ENCODE data around the gene BRCC3.
"Not testable (repeated sequence)": the region's sequence is repeated elsewhere in the genome, so short reads cannot be mapped to it uniquely, and the experiment has no call there.

The BRCC3 gene

DNA sequence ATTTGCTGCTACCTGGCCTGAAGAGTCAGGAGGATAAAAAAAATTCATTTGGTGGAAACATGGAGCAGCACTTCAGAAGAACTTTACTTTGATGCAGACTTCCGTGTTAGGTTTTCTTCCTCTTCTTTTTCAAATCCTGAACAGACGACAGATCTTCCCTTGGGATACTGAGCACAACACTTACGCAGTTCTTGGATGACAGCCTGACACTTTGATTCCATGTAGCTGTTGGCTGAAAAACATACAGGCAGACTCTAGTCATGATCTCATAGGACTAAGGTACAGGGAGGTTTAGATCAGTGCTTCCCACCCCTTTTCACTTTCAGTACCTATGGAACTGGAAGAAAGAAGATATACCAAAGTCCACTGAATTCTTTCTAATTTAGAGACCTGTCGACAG, 9.5 kb upstream of the BRCC3 start:
- DNase-seq, result no peak

DNA sequence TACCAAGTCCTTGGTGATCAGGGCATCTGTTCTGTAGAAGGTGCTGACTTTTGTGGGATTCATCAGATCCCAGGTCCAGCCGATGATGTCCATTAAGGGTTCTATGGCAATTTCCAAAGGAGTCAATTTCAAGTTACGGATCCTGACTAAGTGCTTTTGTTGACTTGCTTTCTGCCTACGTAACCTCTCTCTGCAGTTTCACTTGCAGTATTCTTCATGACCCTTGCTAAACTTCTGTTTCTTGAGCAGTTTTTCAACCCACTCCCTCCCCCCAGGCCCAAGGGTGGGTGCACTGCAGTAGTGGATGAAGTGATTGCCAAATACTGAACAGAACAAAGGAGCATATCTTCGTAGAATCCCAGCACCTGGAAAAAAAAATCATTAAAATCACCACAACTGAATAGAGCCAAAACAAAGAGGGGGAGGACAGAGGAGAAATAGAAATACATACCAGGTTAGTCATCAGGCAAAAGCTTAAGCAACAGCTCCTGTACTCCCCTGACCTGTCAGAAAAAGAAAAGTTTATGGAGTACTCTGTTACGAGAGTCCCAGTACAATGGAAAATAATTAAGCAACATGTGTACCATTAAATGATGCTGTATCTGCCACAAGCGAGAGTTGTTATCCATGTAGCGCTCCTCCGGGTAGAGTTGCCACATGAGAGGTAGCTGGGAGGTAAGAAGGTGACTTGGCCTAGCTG, 6.1 kb upstream of the BRCC3 start:
- no peak for DNase-seq

DNA sequence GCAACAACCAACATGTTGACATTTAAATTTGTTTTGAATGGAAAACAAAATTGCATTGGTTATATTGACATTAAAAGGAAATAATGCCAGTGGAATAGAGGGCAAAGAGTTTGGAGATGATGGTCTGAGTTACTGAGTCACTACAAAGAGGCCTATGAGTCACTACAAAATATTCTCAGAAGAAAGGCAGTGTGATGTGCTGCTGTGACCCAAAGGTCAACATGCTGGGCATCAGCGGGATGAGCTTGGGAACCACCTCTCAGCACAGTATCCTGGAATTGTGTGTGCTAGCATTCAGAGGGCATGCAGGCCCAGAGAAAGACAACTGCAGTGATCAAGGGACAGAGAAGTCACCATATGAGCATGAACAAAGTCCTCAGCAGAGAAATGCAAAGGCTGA, 3.1 kb upstream of the BRCC3 start:
- no peak for DNase-seq

DNA sequence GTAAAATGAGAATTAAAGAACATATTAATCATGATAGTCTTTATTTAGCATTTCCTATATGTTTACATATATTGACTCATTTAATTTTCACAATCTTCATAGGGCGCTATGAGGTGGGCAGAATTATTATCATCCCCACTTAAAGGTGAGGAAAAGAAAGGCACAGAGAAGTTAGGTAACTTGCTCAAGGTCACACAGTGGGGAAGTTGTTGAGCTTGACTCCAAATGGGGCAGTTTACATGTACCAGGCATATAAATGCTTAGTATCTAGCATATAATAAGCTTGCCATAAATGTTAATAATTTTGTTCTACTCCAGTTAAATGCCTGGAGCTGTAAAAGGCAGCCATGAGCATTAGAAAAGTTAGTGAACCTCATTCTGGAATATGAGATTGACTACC, 1.9 kb upstream of the BRCC3 start:
- DNase-seq, result no peak

DNA sequence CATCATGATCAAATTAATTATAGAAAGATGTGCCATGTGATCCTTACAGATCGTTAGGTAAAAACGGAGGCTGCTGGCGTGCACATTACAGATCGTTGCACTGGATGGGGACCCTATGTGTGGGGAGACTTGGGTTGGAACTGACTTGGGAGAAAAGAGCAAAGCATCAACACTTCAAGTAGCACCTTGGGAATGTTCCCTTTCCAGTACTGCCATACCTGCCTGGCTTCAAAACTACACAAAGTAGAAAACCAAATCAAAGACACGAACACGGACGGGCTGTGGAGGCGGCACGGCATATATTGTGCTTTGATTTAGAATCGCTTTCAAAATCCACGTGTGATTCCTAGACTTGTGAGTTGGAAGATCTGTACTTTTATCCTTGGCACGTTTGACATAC, 1.3 kb upstream of the BRCC3 start:
- no peak for DNase-seq

DNA sequence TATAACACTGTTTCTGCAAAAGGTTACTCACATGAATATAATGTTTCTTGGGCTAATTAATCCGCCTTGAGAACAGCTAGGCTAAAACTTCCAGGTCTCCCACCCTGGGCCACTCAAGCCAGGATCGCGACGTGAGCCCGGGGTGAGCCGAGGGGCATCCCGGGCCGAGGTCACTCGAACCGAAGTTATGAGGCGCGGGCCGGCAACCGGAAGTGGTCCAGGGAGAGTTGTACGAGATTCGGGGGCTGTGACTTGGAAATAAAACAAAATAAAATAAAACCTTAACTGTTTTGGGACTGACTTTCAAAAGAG, 689 bp upstream of the BRCC3 start:
- DNase-seq, result no peak

DNA sequence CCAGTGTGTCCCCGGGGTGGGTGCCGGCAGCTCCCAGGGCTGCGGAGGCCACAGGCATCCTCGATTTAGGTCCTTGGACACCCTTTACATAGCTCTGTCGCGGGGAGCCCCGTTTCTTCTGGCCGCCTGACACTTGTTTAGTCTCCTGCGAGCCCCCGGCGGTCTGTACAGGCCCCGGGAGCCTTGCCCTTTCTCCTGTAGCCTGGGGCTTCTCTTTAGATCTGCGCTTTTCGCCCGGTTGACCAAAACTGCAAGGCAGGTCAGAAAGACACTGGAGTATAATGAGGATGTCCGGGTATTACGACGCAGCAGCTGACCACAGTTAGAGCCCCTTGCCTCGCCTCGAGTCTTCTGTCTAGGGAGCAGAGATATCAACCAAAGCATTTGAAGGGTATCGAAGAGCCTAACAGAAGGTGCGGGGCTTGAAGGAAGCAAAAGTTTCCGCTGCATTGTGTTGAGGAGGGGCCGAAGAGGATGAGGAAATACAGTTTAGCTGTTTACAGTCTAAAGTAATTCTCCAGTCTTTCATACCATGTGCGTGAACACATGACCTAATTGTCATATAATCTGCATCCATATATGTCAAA, 479 bp downstream of the BRCC3 start:
- no peak for DNase-seq

DNA sequence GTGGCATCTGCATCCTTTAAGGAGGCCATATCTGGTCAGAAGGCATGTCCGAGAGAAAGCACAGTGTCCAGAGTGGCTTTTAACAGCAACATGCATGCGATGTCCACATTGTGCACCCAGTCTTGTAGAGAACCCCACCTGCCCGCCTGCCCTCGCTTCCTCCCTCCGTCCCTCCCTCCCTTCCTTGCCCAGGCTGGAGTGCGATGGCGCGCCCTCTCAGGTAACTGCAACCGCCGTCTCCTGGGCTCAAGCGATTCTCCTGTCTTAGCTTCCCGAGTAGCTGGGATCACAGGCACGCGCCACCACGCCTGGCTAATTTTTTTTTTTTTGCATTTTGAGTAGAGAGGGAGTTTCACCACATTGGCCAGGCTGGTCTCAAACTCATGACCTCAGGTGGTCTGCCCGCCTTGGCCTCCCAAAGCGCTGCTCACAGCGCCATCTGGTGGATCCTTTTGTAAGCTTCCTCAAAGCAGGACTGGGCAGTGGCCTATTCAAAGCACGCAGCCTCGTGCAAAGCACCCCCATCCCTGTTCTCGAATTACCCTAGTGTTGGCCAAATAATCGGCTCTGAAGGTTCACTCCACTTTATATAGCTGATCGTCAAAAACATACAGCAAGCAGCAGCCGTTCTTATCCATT, 15.0 kb downstream of the BRCC3 start:
- peak; percentile 29 to 50 for DNase-seq

DNA sequence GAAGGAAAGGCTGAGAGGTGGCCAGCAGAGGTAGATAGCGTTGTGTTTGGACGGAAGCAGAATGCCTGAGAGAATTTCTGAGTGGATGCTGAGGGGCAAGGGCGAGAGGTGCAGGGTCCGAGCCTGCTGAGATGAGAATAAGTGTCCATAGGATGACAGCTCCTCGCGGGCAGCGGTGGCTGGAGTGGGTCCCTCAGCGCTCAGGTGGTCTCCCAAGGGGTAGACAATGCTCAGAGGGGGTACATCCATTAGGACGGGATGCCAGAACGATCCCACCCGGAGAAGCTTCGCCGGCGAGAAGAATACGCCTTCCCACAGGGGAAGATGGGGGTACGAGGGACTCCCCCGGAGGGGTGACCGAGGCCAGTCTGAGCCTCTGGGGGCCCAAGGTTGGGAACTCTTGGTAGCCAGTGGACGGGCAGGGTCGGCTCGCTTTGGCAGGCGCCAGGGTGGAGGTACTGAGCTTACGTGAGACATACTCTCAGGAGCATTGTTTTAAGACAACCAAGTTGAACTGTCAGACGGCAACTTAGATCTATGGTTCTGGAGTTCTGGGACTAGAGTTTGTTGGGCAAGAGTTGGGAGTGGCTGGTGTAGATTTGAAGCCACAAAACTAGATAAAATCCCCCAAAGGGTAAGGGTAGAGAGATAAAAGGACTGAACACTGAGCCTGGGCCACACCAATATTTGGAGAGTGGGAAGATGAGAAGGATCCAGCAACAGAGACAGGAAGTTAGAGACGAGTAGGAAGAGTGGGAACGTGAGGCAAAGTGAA, 15.8 kb downstream of the BRCC3 start:
- no peak for DNase-seq

DNA sequence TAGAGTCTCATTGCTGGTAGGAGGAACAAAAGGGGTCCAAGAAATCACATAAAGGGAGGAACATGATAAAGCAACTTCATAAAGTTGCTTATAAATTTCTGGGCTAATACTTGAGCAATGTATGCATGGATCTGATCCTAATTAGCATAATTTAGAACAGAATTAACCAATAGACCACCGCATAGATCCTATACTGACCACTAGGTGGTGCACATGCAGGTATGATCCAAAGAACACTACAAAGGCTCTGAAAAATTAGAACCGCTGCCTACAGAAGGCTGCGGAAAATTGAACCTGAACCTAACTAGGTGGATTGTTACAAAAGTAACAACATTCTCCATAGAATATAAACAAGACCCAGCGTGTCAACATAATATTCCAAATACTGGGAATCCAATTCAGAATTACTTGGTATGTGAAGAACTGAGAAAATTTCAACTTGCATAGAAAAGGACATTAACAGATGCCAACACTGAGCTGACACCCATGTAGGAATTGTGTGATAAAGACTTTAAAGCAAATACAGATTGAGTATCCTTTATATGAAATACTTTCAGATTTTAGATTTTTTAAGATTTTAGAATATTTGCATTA, 23.3 kb downstream of the BRCC3 start:
- DNase-seq, result no peak

DNA sequence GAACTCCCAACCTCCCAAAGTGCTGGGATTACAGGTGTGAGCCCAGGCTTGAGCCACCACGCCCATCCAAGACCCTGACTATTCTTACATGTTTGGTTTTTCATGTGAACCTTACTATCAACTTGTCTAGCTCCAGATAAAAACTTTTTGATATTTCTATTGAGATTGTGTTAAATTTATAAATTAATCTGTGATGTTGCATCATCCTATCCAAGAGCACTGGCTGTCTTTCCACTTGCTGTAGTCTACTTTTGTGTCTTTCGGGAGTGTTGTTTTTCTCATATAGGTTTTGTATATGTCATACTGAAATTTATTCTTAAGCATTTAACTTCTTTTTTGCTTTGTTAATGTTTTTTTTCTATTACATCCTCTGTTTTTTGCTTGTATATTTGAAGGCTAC, 34.6 kb downstream of the BRCC3 start:
- DNase-seq, result no peak

DNA sequence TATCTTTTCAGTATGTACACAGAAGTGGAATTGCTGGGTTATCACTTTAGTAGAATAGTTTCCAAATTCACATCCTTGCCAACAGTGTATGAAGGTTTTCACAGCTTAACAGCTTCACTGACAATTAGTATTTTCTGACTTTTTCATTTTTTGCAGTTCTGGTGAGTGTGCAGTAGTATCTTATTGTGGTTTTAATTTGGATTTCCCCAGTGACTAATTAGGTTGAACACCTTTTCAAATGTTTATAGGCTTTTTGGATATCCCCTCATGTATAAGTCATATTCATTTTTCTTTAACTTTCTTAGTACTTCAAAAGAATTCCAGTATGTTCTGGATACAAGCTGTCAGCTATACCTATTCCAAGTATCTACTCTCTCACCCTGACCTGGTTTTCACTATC, 37.1 kb downstream of the BRCC3 start:
- no peak for DNase-seq

DNA sequence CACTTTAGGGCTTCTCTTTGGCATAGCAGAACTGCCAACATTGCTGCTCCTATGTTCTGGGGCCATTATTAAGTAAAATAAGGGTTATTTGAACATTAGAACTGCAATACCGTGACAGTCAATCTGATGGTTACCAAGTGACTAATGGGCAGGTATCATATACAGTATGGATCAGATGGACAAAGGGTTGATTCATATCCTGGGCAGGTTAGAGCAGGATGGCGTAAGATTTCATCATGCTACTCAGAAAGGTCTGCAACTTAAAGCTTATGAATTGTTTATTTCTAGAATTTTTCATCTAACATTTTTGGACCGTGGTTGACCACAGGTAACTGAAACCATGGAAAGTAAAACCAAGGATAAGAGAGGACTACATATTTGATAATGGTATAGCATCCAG, 40.9 kb downstream of the BRCC3 start:
- DNase-seq, result no peak

DNA sequence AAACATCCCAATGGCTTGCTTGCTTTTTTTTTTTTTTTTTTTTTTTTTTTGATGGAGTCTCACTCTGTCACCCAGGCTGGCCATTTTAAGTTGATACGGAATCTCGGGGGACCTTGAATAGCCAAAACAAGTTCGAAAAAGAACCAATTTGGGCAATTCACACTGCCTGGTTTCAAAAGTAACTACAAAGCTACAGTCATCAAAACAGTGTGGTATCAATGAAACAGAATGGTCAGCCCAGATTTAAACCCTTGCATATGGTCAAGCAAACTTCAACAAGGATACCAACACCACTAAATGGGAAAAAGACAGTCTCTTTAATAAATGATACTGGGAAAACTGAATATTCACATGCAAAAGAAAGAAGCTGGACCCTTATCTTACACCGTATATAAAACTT, 41.8 kb downstream of the BRCC3 start:
- DNase-seq, result no peak

DNA sequence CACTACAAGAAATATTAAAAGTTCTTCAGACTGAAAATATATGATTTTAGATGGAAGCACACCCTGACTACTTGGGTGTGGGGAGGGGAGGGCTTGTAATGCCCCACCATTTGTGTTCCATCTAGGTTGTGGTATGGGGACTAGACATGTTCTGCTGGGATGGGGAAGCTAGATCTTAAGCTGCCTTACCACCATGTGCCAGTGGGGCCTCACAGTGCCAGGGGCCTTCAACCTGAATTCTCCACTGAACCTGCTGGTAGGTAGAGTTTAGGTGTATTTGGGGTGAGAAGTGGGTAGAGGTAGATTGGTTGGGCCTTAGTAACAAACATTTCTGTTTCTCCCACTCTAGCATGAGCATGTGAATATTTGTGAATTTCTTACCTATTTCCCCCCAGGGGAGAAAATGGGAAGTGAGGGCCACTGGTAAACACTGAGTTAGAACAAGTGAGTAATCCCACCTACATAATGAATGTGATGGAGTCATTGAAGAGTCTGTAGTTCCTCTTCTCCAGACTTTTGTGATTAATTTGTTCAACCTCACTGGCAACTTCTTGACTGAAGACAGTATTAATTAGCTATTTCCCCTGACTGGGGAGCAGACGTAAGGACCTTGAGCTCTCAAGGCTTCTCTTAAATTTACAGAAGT, 44.0 kb downstream of the BRCC3 start:
- DNase-seq, result no peak

DNA sequence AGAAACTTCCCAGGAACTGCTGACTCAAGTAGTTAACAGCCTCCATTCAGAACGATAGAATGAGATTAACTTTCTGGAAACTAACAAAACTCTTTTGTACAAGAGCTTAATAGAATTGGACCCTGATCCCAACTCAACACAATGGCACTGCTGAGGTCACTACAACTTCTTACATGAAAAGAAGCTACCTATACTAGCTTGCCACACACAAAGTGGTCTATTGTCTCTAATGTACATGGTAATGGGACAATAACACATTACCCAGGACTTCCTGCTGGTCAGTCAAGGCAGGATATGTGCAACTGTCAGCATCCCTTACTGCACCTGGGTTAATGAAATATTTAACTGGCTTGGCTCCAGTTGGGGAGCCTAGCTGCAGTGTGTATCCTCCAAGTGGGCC, 56.2 kb downstream of the BRCC3 start:
- no peak for DNase-seq

DNA sequence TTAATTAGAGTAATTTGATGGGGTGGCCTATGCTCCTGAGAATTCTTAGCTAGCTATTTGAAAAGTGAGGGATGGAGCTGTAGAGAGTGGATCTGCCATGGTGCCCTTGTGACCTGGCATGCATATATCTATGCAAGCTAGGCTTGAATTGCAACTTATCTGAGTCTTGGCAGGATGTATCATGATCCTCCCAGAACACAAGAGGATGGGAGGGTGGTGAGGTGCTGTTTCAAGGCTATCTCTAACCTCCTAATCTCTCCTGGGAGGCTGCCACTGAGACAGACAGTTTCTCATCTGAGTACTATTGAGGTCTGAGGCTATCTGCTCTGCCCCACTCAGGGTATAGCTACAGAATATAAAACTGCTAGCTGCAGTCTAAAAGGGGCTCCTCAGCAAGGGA, 56.6 kb downstream of the BRCC3 start:
- DNase-seq, result no peak

DNA sequence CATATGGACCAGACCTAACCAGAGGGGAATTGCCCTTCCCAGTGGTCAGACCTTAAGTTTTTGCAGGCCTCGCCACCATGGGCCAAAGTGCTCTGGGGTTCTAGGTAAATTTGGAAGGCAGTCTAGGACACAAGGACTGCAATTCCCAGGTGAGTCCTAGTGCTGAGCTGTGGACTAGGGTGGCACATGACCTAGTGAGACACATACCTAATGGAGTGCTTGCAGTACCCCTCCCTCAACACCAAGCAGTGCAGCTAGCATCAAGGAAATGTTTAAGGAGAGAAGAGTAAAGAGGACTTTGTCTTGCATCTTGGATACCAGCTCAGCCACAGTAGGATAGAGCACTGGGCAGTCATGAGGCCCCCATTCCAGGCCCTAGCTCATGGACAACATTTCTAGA, 60.8 kb downstream of the BRCC3 start:
- DNase-seq, result no peak

DNA sequence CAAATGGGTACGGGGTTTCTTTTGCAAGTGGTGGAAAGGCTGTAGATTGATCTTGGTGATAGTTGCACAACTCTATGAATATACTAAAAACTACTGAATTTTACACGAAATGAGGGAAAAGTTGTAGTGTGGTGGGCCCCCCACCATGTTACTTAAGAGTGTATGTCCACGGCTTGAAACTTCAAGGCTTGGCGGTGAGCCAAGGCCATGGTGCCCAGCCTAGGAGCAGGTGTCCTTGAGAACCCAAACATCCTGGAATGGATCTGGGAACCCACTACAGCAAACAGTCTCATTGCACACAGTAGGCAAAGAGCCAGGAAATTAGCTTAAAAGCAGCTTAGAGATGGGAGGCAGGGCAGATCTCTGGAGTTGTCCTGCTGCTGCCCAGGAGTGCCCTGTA, 62.9 kb downstream of the BRCC3 start:
- DNase-seq, result no peak

DNA sequence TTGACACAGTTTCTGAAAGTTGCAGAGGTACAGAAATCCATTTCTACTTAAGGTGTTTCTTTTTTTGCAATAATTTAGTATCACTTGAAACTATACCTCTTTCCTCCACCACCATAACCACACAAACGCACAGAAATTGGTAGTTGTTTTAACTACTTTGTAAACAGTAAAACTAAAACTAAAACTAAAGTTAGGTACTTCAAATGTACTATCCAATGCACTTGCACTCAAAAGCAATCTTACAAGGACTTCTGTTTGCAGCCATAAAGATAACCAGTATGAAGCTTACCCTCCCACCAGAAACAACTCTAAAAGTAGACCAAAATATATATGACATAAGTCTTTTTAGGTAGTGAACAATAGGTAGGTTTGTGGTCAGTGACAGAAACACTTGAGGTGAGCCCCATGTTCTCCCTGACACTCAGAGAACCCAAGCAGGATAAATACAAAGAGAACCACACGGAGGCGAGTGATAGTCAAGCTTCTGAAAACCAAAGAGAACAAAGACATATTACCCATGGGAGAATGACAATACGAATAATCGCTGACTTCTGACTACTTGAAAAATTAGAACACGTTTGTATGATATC, 72.7 kb downstream of the BRCC3 start:
- no peak for DNase-seq

DNA sequence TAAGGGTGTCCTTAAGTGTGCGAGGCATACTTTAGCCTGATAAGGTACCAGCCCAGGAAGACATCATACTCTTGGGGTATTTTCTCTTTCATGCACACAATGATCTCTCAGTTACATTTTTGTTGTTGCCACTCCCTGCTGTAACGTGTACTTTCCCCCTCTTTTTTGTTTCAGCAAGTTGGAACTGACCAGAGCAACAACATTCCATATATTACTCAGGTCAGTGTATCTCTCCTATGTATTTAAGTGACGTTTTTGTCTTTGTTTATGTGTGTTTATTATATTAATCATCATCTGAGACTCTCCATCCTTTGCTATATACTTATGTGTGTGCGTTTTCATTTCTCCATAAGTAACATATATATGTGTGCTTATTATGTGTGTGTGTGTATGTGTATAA, 73.6 kb downstream of the BRCC3 start:
- no peak for DNase-seq

DNA sequence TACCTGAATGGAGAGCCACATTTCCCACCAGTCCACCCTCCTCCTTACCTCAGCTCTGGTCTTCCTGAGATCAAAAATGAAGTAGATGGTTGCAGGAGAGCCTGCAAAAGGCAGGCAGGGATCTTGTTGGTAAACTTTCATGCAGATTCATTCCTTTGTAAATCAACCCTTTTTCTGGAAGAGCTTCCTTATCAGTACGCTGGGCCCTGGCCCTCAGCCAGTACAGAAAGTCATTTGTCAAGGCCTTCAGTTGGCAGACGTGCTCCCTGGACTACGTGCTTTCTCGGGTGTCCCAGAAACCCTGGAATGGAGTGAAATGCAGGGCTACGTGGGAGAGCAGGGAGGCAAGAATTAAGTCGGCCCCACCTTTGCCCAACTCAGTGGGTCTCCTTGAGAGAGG, 76.3 kb downstream of the BRCC3 start:
- DNase-seq, result not testable (repeated sequence)

DNA sequence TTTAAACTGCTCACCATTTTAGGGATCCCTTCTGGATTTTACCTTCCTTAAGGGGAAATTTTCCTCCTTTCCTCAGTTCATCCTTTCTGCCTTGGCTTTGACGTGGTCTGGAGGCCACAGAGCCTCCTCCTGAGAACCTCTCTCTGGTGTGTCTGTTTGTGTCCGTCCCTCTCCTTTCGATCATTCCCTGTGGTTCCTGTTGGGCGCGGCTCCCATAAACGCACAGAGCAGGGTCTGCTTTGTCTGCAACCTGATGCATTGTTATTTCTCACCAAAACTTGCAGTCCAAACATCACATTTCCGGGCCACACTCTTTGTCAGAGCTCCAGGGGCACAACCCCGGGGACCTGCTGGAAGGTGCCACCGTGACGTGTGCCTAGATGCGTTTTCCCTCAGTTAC, 76.9 kb downstream of the BRCC3 start:
- DNase-seq, result not testable (repeated sequence)

All from activated CD4-positive, alpha-beta T cell treated with anti-CD3 and anti-CD28 coated beads, Interleukin-2, amount 50 U/mL, for 48 hours (primary cell).